Progenitor cell of endocrine pancreas (in vitro differentiated cells): Measurements from ENCODE around the gene ZNF598. TPM values are rescaled to one million over a fixed set of nuclear protein-coding genes. Genes with fewer than 3 reads are reported as not detected.

Experiments
- DNase-seq: peaks from one replicate; pipeline ENCODE4 v3.0.0; 2021; ENCODE audit warnings: low spot score; ENCODE audit not compliant: unreplicated experiment
- H3K27ac Mint-ChIP-seq: 2 replicates; pipeline ENCODE4 v1.8.0; 2021; ENCODE audit warnings: mild to moderate bottlenecking, moderate library complexity, mixed read lengths
- H3K27me3 Mint-ChIP-seq: 2 replicates; pipeline ENCODE4 v1.8.0; 2021; ENCODE audit warnings: mixed read lengths
- H3K36me3 Mint-ChIP-seq: 2 replicates; pipeline ENCODE4 v1.8.0; 2022; ENCODE audit warnings: mixed read lengths; ENCODE audit not compliant: insufficient read depth
- H3K4me1 Mint-ChIP-seq: 2 replicates; pipeline ENCODE4 v1.8.0; 2021; ENCODE audit warnings: low read depth, mixed read lengths
- H3K4me3 Mint-ChIP-seq: 2 replicates; pipeline ENCODE4 v1.8.0; 2021; ENCODE audit warnings: low read depth, mild to moderate bottlenecking, moderate library complexity, mixed read lengths
- H3K9me3 Mint-ChIP-seq: 2 replicates; pipeline ENCODE4 v1.8.0; 2021; ENCODE audit warnings: low read depth, mixed read lengths
- total RNA-seq: library from RNA; stranded (reverse); gene quantifications from 2 replicates; pipeline ENCODE4 v1.2.1, GENCODE V29; 2021
- TF ChIP-seq, protein P1 (sequence below): fragments of 200-600 bp; sonication (generic); IDR thresholded peaks from one replicate; pipeline ENCODE4 v1.5.0; 2021; ENCODE audit warnings: antibody characterized with exemption, mild to moderate bottlenecking; ENCODE audit not compliant: unreplicated experiment

The ZNF598 gene
- total RNA-seq, 1 donor from 2014 or later = 41.5 TPM

- Mint-ChIP-seq H3K27ac (no peak overlapping the region), H3K36me3 (peaks cover 4% of the 10 kb centered on the region), H3K4me1 (peaks cover 11% of the 10 kb centered on the region), H3K27me3 (peaks cover 40% of the 10 kb centered on the region), H3K4me3 (no peak overlapping the region), H3K9me3 (no peaks in the 10 kb centered on the region)
- TF ChIP-seq, protein P1, sequence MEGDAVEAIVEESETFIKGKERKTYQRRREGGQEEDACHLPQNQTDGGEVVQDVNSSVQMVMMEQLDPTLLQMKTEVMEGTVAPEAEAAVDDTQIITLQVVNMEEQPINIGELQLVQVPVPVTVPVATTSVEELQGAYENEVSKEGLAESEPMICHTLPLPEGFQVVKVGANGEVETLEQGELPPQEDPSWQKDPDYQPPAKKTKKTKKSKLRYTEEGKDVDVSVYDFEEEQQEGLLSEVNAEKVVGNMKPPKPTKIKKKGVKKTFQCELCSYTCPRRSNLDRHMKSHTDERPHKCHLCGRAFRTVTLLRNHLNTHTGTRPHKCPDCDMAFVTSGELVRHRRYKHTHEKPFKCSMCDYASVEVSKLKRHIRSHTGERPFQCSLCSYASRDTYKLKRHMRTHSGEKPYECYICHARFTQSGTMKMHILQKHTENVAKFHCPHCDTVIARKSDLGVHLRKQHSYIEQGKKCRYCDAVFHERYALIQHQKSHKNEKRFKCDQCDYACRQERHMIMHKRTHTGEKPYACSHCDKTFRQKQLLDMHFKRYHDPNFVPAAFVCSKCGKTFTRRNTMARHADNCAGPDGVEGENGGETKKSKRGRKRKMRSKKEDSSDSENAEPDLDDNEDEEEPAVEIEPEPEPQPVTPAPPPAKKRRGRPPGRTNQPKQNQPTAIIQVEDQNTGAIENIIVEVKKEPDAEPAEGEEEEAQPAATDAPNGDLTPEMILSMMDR = no peak
- DNase-seq = no peak
Observed at GRCh38 chr16:1982013-1982433, 27.6 kb downstream of the ZNF598 start.

- no peak for DNase-seq
Observed at GRCh38 chr16:1981398-1981836, 28.2 kb downstream of the ZNF598 start, which contains the start of gene NOXO1. TSS of gene NOXO1 (minus strand) at chr16:1981469. CDS start at chr16:1981179, 290 bp downstream.

GRCh38 chr16:1980770-1981087, 28.9 kb downstream of the ZNF598 start:
- TF ChIP-seq, protein P1 = no peak
- Mint-ChIP-seq H3K4me1 (peaks cover 11% of the 10 kb centered on the region), H3K27ac (no peak overlapping the region), H3K9me3 (no peaks in the 10 kb centered on the region), H3K36me3 (peaks cover 6% of the 10 kb centered on the region), H3K4me3 (no peak overlapping the region), H3K27me3 (peaks cover 40% of the 10 kb centered on the region)
- DNase-seq = no peak

More at GRCh38 chr16:1981398-1981836, 28.2 kb downstream of the ZNF598 start, which contains the start of gene NOXO1:
- Mint-ChIP-seq H3K4me1 (peaks cover 11% of the 10 kb centered on the region), H3K27ac (no peak within 1 kb of the TSS), H3K4me3 (peak within 1 kb of the TSS; percentile 16), H3K9me3 (no peaks in the 10 kb centered on the region), H3K27me3 (peaks cover 40% of the 10 kb centered on the region), H3K36me3 (peaks cover 2% of the 10 kb centered on the region)
- TF ChIP-seq, protein P1 = no peak

DNA sequence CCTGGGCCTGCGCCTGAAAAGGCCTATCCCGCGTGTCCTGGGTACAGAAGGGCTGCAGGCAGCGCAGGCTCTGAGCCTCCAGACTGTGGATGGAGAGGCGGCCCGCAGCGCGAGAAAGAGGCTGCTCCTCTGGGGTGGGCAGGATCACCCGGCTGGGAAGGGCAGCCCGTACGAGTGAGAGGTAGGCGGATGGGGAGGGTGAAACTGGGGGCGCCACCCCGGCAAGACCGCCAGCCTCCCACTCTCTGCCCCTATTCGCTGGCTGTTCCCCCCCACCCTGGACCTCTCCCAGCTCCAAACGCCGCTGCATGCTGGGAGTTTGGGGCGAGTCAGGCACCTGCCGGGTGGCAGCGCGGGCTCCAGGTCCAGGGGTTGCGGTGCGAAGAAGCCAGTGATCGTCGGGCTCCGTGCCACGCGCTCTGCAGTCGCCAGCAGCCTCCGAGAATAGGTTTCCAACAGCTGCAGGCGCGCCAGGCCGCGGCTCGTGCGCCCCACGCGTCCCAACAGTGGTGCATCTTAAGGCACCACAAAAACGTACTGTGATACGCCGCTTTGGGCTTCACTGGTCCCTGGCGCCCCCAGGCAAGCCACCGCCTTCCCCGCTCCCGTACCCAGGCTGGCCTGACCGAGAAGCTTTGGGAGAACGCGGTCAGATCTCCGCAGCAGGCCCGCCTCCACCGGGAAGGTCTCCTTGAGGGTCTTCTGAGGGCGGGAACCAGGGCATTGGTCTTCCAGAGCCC, 29.4 kb downstream of the ZNF598 start:
- Mint-ChIP-seq H3K9me3 (no peaks in the 10 kb centered on the region), H3K4me3 (no peak overlapping the region), H3K27me3 (peaks cover 40% of the 10 kb centered on the region), H3K27ac (no peak overlapping the region), H3K36me3 (peaks cover 6% of the 10 kb centered on the region), H3K4me1 (peaks cover 10% of the 10 kb centered on the region)
- TF ChIP-seq, protein P1 = no peak
- no peak for DNase-seq

DNA sequence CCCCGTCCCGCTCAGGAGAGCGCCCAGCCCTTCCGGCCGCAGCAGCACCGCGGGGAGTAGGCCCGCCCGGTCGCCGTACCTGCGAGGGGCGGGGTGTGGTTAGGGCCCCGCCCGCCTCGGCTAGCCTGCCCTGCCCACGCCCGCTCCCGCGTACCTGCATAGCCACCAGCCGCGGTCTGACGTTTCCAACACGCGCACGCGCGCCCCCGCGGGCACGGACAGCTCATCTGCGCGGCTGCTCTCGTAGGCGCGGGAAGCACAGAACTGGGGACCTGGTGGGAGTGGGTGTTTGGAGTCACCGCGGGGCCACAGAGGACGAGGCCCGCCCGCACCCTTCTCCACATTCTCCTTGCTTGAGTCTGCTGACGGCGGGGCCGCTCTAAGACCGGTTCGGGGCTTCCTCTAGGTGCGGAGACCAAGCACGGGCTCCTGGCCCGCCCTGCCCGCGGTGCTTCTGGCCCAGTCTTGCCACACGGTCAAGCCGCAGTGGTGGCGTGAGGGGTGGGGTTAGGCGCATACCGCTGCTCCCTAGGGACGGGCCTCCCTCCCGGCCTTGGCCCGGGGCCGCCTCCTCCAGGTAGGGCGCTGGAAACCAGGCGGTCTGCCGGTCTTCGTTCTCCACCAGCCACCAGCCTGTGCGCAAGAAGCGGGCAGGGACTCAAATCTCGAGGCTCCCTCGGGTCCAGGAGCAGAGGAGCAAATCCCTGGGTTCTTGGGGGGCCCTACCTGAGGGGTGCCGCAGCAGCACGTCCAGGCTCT, 30.2 kb downstream of the ZNF598 start:
- Mint-ChIP-seq H3K9me3 (no peaks in the 10 kb centered on the region), H3K36me3 (peaks cover 7% of the 10 kb centered on the region), H3K27me3 (peaks cover 40% of the 10 kb centered on the region), H3K4me1 (peaks cover 5% of the 10 kb centered on the region), H3K27ac (no peak overlapping the region), H3K4me3 (no peak overlapping the region)
- TF ChIP-seq, protein P1 = no peak
- no peak for DNase-seq
